Activated T-cell treated with anti-CD3 and anti-CD28 coated beads, Interleukin-2, amount 50 U/mL, for 4 hours (primary cell): Measurements from ENCODE around the gene CDKAL1. TPM values are rescaled to one million over a fixed set of nuclear protein-coding genes. Genes with fewer than 3 reads are reported as not detected.
"Not testable (repeated sequence)": the region's sequence is repeated elsewhere in the genome, so short reads cannot be mapped to it uniquely, and the experiment has no call there.

ENCODE experiments used
- ATAC-seq, 2 donors: fragments of 200-7000 bp; cut with Tn5 transposase; one replicate each; pipeline ENCODE4 v1.10.0; 2021
- DNase-seq: peaks from one replicate; pipeline ENCODE4 v3.0.0-alpha.2; 2020
- H3K27me3 Mint-ChIP-seq: one replicate; pipeline ENCODE4 v1.8.0; 2021; ENCODE audit warnings: low read depth, mixed read lengths
- H3K36me3 Mint-ChIP-seq: one replicate; pipeline ENCODE4 v1.8.0; 2022; ENCODE audit warnings: mixed read lengths; ENCODE audit not compliant: insufficient read depth
- H3K4me1 Mint-ChIP-seq: one replicate; pipeline ENCODE4 v1.8.0; 2021; ENCODE audit warnings: low read depth, mixed read lengths
- H3K4me3 Mint-ChIP-seq: one replicate; pipeline ENCODE4 v1.8.0; 2021; ENCODE audit warnings: mild to moderate bottlenecking, moderate library complexity, mixed read lengths
- H3K9me3 Mint-ChIP-seq: one replicate; pipeline ENCODE4 v1.8.0; 2021; ENCODE audit warnings: mixed read lengths
- total RNA-seq, 3 donors: library from RNA; stranded (reverse); gene quantifications; one replicate each; pipeline ENCODE4 v1.2.1, GENCODE V29; 2021

Gene CDKAL1
- total RNA-seq, 3 donors from 2014 or later, result 23.2 to 26.0 (median 23.6) TPM

GRCh38 chr6:20919677-20920385 lies 385.6 kb downstream of the CDKAL1 start:
- ATAC-seq (peak; percentile 85 to 90), DNase-seq (no peak)
- Mint-ChIP-seq H3K4me1 (peaks cover 10% of the 10 kb centered on the region), H3K9me3 (peaks cover 9% of the 10 kb centered on the region), H3K36me3 (peaks cover 31% of the 10 kb centered on the region), H3K27me3 (no peaks in the 10 kb centered on the region), H3K4me3 (no peak overlapping the region)

- no peaks in the 10 kb centered on the region for H3K9me3 Mint-ChIP-seq
- ATAC-seq (no peak), DNase-seq (no peak)
- H3K27me3 Mint-ChIP-seq, result no peaks in the 10 kb centered on the region
- peaks cover 17% of the 10 kb centered on the region for H3K36me3 Mint-ChIP-seq
- peaks cover 10% of the 10 kb centered on the region for H3K4me1 Mint-ChIP-seq
- no peak overlapping the region for H3K4me3 Mint-ChIP-seq
Observed at GRCh38 chr6:20921578-20921977, 387.3 kb downstream of the CDKAL1 start.

GRCh38 chr6:20922743-20923142 lies 388.5 kb downstream of the CDKAL1 start:
- ATAC-seq (no peak), DNase-seq (no peak)
- peaks cover 12% of the 10 kb centered on the region for H3K36me3 Mint-ChIP-seq
- H3K4me3 Mint-ChIP-seq, result no peak overlapping the region
- no peaks in the 10 kb centered on the region for H3K9me3 Mint-ChIP-seq
- peaks cover 10% of the 10 kb centered on the region for H3K4me1 Mint-ChIP-seq
- no peaks in the 10 kb centered on the region for H3K27me3 Mint-ChIP-seq

- not testable (repeated sequence) for DNase-seq, ATAC-seq, H3K4me1 Mint-ChIP-seq, H3K27me3 Mint-ChIP-seq, H3K9me3 Mint-ChIP-seq, H3K4me3 Mint-ChIP-seq
- H3K36me3 Mint-ChIP-seq, result peaks cover 12% of the 10 kb centered on the region
Observed at GRCh38 chr6:20924094-20924493, 389.8 kb downstream of the CDKAL1 start.

GRCh38 chr6:20924911-20925543 lies 390.8 kb downstream of the CDKAL1 start:
- H3K4me3 Mint-ChIP-seq, result no peak overlapping the region
- DNase-seq (no peak), ATAC-seq (no peak)
- H3K27me3 Mint-ChIP-seq, result no peaks in the 10 kb centered on the region
- H3K9me3 Mint-ChIP-seq, result no peaks in the 10 kb centered on the region
- H3K4me1 Mint-ChIP-seq, result peaks cover 1% of the 10 kb centered on the region
- H3K36me3 Mint-ChIP-seq, result peaks cover 12% of the 10 kb centered on the region

GRCh38 chr6:20927130-20927860 lies 393.0 kb downstream of the CDKAL1 start:
- DNase-seq (no peak), ATAC-seq (no peak)
- no peaks in the 10 kb centered on the region for H3K4me1 Mint-ChIP-seq
- H3K4me3 Mint-ChIP-seq, result no peak overlapping the region
- no peaks in the 10 kb centered on the region for H3K27me3 Mint-ChIP-seq
- no peaks in the 10 kb centered on the region for H3K9me3 Mint-ChIP-seq
- H3K36me3 Mint-ChIP-seq, result peaks cover 12% of the 10 kb centered on the region

- Mint-ChIP-seq H3K4me1 (no peaks in the 10 kb centered on the region), H3K4me3 (no peak overlapping the region), H3K9me3 (no peaks in the 10 kb centered on the region), H3K27me3 (no peaks in the 10 kb centered on the region), H3K36me3 (peaks cover 3% of the 10 kb centered on the region)
- DNase-seq, result no peak
- ATAC-seq, result no peak
Observed at GRCh38 chr6:20929283-20929682, 395.0 kb downstream of the CDKAL1 start.

GRCh38 chr6:20931093-20931492 lies 396.8 kb downstream of the CDKAL1 start:
- ATAC-seq (no peak), DNase-seq (no peak)
- Mint-ChIP-seq H3K27me3 (no peaks in the 10 kb centered on the region), H3K36me3 (peaks cover 3% of the 10 kb centered on the region), H3K9me3 (no peaks in the 10 kb centered on the region), H3K4me3 (no peak overlapping the region), H3K4me1 (no peaks in the 10 kb centered on the region)

- Mint-ChIP-seq H3K4me1 (no peaks in the 10 kb centered on the region), H3K36me3 (peaks cover 3% of the 10 kb centered on the region), H3K4me3 (no peak overlapping the region), H3K9me3 (no peaks in the 10 kb centered on the region), H3K27me3 (no peaks in the 10 kb centered on the region)
- DNase-seq, result no peak
- ATAC-seq, result no peak
Observed at GRCh38 chr6:20931772-20932171, 397.5 kb downstream of the CDKAL1 start.

- no peak for DNase-seq
- no peak overlapping the region for H3K4me3 Mint-ChIP-seq
- no peak for ATAC-seq
- H3K9me3 Mint-ChIP-seq, result no peaks in the 10 kb centered on the region
- no peaks in the 10 kb centered on the region for H3K27me3 Mint-ChIP-seq
- H3K4me1 Mint-ChIP-seq, result no peaks in the 10 kb centered on the region
- H3K36me3 Mint-ChIP-seq, result peaks cover 4% of the 10 kb centered on the region
Observed at GRCh38 chr6:20932284-20932683, 398.0 kb downstream of the CDKAL1 start.

GRCh38 chr6:20933057-20933788 lies 399.0 kb downstream of the CDKAL1 start:
- H3K36me3 Mint-ChIP-seq, result peaks cover 12% of the 10 kb centered on the region
- ATAC-seq (no peak), DNase-seq (no peak)
- H3K9me3 Mint-ChIP-seq, result no peaks in the 10 kb centered on the region
- H3K27me3 Mint-ChIP-seq, result no peaks in the 10 kb centered on the region
- no peak overlapping the region for H3K4me3 Mint-ChIP-seq
- H3K4me1 Mint-ChIP-seq, result no peaks in the 10 kb centered on the region

GRCh38 chr6:20936949-20937348 lies 402.7 kb downstream of the CDKAL1 start:
- Mint-ChIP-seq H3K4me1 (no peaks in the 10 kb centered on the region), H3K9me3 (peaks cover 6% of the 10 kb centered on the region), H3K4me3 (no peak overlapping the region), H3K27me3 (no peaks in the 10 kb centered on the region), H3K36me3 (peaks cover 16% of the 10 kb centered on the region)
- DNase-seq (no peak), ATAC-seq (no peak)

- DNase-seq (no peak), ATAC-seq (no peak)
- Mint-ChIP-seq H3K9me3 (peaks cover 19% of the 10 kb centered on the region), H3K27me3 (no peaks in the 10 kb centered on the region), H3K36me3 (peaks cover 25% of the 10 kb centered on the region), H3K4me3 (no peak overlapping the region), H3K4me1 (no peaks in the 10 kb centered on the region)
Observed at GRCh38 chr6:20939161-20939775, 405.0 kb downstream of the CDKAL1 start.
